Stimulated activated CD8-positive, alpha-beta memory T cell treated with anti-CD3 and anti-CD28 coated beads, Interleukin-7, amount 100 ng/mL, for 1 hour (primary cell): ENCODE measurements around the gene CLCN1.
"Not testable (repeated sequence)": the region's sequence is repeated elsewhere in the genome, so short reads cannot be mapped to it uniquely, and the experiment has no call there.

Experiments
- DNase-seq, 2 donors: peaks; one replicate each; pipeline ENCODE4 v3.0.0-alpha.2; 2020; ENCODE audit warnings: low read depth in 2 of 2

The CLCN1 gene

DNA sequence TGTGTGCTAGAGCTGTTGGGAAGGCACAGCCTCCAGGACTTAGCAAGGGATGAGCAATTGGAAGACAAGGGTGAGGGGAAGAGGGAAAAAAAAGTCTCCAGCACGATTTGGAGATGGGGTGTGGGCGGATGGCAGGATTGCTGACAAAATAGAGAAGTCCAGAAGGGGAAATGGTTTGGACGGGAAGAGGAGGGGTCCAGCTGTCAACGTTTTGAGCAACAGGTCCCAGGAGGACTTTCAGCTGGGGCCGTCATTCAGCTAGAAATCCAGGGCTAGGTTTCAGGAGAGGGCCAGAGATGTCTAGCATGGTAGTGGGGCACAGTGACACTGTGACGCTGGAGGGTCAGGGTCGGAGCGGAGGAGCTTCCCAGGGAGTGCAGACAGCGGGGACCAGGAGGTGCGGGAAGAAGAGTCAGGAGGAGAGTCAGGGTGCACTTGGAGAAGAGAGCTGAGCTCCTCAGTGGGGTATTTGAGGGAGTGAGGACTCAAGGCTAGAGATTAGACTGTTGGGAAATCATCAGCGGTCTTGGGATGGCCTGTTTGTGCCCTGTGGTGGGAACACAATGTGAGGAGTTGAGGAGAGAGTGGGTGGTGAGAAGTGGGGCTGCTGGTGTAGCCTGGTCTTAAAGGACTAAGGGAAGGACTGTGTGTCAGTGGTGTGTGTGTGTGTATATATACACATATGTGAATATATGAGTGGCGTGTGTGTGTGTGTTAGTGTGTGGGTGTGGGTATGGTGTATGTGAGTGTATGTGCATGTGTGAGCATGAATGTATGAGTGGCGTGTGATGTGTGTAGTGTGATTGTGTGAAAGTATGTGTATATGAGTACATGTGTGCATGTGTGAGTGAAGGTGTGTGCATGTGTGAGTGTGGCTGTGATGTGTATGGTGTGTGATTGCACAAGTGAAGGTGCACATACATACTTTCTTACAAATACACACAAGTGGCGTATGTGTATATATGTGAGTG is 69.0 kb downstream of the CLCN1 start:
- DNase-seq, result no peak

DNA sequence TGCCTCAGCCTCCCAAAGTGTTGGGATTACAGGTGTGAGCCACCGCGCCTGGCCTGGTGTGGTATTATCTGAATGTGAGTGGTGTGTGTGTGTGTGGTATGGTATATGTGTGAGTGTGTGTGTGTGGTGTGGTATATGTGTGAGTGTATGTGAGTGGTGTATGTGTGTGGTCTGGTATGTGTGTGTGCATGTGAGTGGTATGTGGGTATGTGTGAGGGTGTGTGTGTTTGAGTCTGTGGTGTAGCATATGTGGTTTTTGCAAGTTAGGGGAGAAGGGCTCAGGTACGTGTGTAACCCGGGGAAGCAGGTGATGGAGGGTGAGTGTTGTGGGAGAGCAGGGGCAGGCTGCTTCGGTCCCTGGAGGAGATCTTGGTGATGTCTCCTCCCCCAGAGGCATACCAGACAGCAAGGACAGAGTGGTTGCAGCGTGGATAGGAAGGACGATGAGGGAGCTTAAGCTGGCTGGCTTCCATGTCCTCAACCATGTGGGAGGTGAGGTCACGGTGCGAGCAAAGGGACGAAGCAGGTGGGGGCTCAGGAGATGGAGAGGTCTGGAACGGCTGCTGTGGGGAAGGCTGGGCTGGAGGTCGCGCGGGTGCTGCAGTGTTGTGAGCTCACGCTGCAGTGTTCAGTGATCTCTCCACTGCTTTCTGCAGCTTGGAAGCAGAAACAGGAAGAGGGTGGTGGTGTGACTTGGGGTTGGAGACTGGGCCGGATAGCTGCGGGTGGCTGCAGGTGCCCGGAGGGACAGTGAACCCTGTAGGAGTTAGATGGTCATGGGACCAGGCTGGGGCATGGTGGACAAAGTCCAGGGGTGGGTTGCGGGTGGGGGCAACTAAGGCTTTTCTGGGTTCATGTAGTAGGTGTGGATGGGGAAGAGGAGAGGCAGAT is 70.2 kb downstream of the CLCN1 start:
- no peak for DNase-seq

DNA sequence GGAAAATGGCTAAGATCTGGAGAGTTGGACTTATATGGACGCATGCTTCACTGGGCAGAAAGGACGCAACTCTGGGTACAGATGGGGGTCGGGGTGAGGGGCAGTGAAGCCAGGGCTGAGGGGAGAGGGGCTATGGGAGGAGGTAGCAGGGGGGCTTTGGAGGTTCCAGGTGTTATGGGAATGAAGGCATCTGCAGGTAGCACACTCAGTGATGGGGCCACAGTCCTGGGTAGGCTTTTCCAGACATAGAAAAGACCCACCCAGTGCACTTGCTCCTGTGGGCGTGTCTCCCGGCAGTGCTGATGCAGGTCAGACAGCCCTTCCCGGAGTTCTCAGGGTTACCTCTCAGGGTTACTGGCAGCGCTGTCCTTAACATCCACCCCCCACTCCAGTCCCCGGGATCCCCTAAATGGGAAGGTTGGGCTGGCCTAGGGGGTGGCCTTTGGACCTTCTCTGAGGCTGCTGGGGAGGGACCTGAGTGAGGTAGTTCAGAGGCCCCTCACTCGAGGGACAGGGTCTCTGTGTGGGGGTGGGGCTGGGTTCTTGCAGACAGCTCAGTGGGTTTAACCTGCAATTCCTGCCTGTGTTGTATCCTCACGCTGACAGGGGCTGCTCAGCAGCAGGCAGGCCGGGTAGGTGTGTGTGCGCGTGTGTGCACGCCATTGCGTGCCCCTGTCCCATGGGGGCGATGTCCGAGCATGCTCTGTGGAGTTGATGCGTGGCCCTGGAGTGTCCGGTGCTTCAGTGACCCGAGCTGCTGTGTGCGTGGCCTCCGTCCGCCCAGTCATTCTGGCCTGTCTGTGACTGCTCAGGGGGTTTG is 71.5 kb downstream of the CLCN1 start:
- DNase-seq, result no peak

DNA sequence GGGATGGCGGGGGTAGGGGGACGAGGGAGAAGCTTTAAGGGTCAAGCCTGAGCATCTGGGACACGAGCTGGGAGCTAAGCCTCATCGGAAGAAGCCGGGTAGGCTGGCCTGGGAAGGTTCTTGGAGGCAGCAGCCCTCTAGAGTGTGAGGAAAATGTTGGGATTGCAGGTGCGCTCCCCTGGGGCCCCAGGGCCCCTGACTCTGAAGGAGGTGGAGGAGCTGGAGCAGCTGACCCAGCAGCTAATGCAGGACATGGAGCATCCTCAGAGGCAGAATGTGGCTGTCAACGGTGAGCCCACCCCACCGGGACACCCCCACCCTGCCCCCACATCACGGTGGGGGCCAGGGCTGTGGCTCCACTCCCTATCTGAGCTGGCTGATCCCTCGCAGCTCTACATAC is 72.1 kb downstream of the CLCN1 start:
- no peak for DNase-seq

DNA sequence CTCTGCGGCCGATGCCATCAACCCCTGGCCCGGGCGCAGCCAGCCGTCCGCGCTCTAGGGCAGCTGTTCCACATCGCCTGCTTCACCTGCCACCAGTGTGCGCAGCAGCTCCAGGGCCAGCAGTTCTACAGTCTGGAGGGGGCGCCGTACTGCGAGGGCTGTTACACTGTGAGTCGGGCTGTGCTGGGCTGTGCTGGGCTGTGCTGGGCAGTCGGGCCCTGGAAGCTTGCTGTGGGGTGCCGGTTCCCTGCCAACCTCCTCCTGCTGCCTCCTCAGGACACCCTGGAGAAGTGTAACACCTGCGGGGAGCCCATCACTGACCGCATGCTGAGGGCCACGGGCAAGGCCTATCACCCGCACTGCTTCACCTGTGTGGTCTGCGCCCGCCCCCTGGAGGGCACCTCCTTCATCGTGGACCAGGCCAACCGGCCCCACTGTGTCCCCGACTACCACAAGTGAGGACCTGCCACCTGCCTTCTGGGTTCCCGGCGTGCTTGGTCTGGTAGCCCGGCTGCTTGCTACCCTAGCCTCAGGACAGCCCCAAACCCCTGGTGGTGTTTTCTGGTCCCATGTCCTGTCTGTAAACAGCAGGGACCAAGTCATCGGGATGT is 72.7 kb downstream of the CLCN1 start:
- no peak for DNase-seq

DNA sequence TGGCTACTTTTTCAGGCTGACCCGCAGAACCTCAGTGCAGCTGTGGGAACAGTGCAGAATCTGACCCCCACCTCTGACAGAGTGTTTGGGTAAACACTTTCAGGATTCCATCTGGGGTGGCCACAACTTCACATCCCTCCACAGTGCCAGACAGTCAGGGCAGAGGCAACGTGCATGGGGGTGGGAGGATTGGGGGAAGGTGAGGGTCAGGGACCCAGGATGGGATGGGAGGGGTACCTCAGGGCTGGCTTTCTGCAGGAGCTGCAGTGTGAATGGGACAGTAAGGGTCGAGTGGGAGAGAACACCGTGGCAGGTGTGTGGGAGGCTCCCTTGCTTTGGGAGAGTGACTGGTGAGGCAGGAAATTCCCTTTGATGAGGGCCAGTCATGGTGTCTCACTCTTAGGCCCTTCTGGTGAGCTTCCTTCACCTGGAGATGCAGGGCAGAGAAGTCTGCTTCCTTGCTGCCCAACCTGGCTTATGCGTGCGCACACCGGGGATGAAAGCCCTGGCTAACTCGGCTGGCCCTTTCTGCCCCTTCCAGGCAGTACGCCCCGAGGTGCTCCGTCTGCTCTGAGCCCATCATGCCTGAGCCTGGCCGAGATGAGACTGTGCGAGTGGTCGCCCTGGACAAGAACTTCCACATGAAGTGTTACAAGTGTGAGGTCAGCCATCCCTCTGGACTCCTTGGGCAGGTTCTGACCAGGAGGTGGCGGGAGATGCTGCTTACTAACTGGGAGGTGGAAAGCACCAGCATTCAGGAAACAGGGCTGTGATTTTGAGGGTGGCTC is 73.6 kb downstream of the CLCN1 start:
- no peak for DNase-seq

DNA sequence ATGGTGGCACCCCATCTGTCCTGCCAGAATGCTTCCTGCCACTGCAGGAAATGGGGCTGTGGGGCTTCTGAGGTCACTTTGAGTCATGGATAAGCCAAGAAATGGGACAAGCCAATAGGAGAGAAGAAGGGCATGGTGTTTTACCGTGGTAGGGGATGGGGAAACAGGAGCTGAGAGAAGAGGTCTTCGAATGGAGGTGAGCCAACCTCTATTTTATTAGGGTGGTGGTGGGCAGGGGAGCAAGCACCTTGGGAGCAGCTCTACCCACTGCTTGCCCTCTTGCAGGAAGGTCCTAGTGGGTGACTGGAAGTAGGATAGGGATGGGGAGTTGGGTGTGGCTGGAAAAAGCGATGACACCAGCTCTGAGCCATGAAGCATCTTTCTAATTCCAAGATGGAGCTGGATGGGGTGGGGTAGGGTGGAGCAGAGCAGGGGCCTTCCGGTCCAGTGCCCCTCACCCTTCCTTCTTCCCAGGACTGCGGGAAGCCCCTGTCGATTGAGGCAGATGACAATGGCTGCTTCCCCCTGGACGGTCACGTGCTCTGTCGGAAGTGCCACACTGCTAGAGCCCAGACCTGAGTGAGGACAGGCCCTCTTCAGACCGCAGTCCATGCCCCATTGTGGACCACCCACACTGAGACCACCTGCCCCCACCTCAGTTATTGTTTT is 74.3 kb downstream of the CLCN1 start:
- DNase-seq, result no peak

DNA sequence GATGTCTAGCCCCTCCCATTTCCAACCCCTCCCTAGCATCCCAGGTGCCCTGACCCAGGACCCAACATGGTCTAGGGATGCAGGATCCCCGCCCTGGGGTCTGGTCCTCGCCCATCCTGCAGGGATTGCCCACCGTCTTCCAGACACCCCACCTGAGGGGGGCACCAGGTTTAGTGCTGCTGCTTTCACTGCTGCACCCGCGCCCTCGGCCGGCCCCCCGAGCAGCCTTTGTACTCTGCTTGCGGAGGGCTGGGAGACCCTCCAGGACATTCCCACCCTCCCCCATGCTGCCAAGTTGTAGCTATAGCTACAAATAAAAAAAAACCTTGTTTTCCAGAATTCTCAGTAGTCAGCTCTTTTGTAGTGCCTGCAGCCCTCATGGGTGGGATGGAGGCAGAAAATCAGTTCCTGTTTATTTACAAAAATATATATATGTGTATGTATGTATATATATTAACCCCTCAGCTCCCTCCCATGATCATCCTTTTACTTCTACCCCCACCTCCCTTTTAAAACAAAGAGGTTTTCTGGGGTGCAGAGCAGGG is 74.9 kb downstream of the CLCN1 start:
- DNase-seq, result no peak

DNA sequence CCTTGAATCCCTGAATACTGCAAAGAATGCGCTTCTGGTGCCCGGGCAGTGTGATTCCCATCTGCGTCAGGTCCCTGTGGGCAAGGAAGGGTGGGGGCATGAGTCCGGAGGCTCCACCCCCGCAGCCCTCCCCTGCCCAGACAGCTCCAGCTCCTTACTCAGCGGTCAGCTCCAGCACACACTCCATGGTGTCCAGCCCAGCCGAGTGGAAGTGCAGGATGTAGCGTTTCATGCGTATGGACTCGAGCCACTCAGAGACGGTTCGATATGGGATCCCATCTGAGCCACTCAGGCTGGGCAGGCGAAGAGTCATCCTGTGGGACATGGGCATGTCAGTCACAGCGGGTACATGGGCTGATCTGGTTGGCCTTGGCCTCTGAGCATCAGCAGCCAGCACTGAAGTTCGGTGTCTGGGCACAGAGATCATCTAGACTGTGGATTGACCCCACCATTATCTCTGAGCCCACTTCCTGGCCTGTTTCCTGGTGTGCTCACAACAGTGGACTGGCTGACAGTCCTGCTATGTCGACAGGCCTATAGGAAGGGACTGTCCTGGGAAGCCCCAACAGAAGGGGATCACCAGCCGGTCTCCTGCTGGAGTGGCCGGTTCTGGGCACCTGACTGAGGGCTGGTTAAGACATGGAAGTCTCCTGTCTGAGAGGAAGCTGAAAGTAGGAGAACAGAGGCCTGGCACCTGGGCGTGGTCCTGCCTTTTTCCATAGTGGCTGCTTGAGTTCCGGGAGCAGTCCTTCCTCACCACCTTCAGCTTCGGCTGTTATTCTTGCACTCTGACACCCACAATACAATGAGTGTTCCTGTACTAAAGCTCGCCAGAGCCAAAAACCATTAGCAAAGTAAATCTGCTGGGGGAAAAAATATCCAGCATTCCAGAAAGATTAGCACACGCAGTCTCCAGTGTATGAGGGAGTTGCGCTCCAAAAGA is 75.8 kb downstream of the CLCN1 start:
- DNase-seq, result no peak

DNA sequence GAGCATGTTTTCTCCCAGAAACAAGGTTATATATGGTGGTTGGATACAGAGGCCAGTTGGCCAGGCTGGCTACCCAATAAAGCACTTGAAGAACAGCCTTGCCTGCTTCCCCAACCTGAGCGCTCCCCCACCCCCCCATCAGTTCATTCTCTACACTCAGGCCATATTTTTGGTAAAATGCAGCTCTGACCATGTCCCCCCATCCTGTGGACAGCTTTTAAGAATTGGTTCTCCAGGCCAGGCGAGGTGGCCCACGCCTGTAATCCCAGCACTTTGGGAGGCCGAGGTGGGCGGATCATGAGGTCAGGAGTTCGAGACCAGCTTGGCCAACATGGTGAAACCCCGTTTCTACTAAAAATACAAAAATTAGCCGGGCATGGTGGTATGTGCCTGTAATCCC is 76.5 kb downstream of the CLCN1 start:
- DNase-seq, result not testable (repeated sequence)

DNA sequence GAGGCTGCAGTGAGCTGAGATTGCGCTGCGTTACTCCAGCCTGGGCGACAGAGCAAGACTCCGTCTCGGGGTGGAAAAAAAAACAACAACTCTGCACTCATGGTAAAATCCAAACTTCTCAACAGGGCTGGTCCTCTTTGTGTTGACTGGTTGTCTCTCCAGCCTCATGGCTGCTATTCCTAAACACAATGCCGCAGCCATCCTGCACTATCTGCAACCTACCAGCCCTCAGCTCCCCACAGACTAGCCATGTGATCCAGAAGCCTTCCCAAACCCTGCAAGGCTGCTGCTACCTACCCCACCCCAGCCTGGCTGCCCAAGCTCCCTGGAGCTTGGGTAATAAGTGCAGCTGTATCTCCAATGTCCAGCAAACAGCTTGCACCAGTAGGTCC is 77.0 kb downstream of the CLCN1 start:
- DNase-seq, result no peak

DNA sequence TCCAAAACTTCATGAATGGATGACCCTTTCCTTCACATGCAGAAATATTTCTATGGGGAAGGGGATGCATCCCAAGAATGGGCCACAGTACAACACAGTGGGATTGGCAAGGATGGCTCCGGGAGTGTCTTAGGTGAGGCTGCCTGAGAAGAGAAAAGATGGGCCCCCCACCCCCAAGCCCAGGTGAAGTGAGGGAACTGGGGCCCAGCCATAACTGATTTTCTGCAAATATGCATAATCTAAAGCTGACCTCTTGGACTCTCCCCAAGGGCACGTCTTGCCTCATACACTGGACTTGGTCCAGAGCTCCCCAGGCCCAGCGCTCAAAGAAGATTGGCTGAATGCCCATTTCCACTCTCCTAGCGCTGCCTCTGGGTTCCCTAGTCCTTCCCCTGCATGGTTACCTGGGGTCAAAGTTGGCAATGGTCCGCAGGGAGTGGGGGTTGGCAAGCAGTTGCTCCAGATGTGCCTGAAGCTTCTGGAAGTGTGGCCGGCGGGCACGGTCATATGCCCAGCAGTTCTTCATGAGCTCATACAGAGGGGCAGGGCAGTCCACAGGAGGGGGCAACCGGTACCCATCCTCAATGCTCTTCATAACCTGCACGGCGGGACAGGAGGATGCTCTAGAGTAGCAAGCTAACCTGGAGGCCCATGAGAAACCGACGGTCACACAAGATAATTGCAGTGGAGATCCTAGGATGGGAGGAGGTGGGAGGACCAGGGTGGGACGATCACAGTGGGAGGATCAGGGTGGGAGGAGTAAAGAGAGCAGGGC is 77.5 kb downstream of the CLCN1 start:
- DNase-seq, result no peak

DNA sequence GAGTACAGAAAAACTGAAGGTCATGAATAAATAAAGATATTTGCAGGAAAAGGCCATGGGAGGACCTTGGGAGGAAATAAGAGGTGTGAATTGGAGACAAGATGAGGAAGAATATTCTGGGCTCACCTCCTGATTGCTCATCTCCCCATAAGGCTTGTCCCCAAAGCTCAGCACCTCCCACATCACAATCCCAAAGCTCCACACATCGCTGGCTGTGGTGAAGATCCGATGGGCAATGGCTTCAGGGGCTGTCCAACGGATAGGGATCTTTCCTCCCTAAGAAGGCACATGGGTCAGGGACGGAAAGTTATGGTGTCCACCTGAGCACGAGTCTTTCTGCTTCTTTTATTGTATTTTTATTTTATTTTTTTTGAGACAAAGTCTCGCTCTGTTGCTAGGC is 78.2 kb downstream of the CLCN1 start:
- no peak for DNase-seq

DNA sequence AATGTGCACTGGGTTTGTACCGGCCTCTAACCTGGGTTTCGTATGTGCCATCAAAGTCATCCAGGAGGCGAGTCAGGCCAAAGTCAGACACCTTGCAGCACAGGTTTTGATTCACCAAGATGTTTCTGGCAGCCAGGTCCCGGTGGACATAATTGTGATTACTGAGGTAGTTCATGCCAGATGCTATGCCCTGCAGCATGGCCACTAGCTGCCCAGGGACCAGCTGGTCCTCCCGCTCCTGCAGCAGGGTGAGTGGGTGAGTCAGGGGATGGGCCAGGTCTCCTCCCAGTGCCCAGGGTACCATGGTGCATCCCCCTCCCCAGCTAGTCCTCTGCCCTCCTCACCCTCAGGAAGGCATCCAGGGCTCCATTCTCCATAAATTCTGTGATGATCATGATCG is 78.9 kb downstream of the CLCN1 start:
- DNase-seq, result no peak

DNA sequence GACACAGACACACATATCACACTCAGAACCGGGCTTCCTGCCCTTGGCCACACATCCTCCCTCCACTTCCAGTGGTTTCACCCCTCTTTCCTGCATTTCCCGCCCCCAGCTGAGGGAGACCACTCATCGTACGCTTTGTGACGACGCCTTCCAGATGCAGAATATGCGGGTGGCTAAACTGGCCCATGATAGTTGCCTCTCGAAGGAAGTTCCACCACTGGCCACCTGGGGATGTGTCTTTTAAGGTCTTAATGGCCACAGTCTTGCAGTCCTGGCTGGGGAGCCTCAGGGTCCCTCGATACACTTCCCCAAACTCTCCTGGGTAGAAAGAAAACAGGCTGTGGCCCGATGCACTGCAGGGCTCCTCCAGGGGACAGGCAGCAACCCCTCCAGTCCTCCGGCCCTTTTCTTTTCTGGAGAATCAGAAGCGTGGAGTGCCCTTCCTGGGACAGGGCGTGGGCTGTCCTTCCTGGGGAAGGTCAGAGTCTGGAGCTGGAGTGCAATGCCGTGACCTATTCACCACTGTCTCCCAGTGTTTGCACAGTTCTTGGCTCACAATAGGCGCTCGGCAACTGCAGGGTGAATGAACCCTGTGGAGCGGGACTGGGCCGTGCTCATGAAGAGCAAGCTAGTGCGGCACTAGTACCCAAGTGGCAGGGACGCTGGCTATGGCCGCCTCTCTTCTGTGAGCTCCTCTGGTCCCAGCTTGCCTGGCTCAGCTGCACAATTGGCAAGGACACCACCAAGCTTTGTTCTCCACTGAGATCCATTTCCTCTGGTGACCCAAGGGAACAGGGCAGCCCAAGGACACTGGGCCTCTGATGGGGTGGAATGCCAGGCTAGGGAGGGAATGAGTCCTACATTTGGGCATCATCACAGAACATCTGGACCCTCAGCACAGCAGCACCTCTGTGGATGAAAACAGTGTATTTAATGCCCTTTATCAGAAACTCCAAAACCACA is 79.6 kb downstream of the CLCN1 start:
- DNase-seq, result no peak

DNA sequence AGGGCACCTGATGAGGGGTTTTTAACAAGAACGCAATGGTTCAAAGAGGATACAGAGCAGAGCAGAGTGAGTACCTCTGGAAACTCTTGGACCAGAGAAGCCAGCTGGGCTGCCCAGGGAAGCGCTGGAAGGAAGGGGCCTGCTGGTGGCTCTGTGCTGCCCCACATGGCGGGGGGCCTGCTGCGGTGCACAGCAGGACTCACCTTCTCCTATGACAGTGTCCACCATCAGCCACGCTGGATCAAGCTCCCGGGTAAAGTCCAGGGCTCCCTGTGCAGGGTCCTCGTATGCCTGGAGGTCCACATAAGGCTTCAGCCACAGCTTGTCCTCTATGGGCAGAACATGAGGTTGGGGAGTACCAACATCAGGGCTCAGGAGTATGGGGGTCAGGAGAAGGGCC is 80.3 kb downstream of the CLCN1 start:
- no peak for DNase-seq
